Measurements from ENCODE around the gene NDUFB2.
"Not testable (repeated sequence)": the region's sequence is repeated elsewhere in the genome, so short reads cannot be mapped to it uniquely, and the experiment has no call there.

The NDUFB2 gene

GRCh38 chr7:140707132-140707531, 10.6 kb downstream of the NDUFB2 start:
- no peak for TF ChIP-seq CTCF (conservative IDR thresholded peaks at IDR 0.05; ENCODE audit: low read length)
- no peak for DNase-seq (ENCODE audit: low read depth)
- H3K4me3 ChIP-seq (ENCODE audit: low read length) = no peak overlapping the region

DNA sequence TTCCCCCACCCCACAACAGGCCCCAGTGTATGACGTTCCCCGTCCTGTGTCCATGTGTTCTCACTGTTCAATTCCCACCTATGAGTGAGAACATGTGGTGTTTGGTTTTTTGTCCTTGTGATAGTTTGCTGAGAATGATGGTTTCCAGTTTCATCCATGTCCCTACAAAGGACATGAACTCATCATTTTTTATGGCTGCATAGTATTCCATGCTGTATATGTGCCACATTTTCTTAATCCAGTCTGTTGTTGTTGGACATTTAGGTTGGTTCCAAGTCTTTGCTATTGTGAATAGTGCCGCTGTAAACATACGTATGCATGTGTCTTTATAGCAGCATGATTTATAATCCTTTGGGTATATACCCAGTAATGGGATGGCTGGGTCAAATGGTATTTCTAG, 12.3 kb downstream of the NDUFB2 start:
- not testable (repeated sequence) for H3K4me3 ChIP-seq (ENCODE audit: low read length); DNase-seq (ENCODE audit: low read depth)

DNA sequence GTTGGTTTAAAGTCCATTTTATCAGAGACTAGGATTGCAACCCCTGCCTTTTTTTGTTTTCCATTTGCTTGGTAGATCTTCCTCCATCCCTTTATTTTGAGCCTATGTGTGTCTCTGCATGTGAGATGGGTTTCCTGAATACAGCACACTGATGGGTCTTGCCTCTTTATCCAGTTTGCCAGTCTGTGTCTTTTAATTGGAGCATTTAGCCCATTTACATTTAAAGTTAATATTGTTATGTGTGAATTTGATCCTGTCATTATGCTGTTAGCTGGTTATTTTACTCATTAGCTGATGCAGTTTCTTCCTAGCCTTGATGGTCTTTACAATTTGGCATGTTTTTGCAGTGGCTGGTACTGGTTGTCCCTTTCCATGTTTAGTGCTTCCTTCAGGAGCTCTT, 15.9 kb downstream of the NDUFB2 start:
- not testable (repeated sequence) for DNase-seq (ENCODE audit: low read depth); H3K4me3 ChIP-seq (ENCODE audit: low read length)

DNA sequence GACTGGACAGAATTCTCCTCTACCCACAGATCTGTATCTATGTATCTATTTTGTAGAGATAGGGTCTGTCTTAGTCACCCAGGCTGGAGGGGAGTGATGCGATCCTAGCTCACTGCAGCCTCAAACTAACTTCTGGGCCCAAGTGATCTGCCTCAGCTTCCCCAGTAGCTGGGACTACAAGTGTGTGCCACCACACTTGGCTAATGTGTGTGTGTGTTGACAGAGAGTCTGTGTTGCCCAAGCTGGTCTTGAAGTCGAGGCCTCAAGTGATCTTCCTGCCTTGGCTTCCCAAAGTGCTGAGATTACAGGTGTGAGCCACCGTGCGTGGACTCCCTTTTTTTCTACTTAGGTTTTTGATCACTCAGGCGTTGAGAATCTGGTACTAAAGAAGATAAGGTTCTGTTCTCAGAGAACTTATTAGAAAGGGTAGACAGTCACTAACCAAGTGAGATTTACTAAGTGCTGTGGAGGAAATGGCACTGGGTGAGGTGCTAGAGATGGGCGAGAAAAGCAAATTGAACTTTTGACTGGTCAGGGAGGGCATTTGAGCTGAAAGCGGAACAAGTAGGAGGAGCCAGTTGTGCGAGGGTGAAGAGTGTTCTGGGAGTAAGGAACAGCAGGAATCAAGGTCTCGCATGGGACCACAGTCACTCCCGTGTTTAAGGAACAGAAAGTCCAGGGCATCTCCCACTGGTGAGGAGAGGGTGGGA, 18.0 kb downstream of the NDUFB2 start:
- no peak for TF ChIP-seq CTCF (conservative IDR thresholded peaks at IDR 0.05; ENCODE audit: low read length)
- no peak for DNase-seq (ENCODE audit: low read depth)
- H3K4me3 ChIP-seq (ENCODE audit: low read length) = no peak overlapping the region

DNA sequence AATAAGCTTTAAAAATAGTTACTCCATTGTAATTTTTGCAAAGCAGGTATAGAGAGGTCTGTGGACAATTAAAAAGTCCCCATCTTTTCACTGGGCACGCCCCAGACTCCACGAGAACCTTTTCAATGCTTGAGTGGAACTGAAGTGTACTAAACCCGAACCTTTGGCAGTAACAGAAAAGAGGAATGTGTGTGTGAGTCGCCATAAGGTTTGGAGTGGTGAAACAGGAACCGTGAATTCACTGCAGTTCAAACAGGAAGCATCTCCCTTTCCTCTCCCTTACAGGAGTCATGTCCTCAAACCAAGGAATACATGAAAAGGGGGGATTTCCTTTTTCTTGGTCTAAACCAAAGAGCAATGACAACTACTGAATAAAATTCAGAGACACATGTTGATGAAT, 23.2 kb downstream of the NDUFB2 start:
- no peak overlapping the region for H3K4me3 ChIP-seq (ENCODE audit: low read length)
- TF ChIP-seq CTCF (conservative IDR thresholded peaks at IDR 0.05; ENCODE audit: low read length) = no peak
- DNase-seq (ENCODE audit: low read depth) = peak; percentile 24

GRCh38 chr7:140722254-140722653, 25.7 kb downstream of the NDUFB2 start:
- H3K4me3 ChIP-seq (ENCODE audit: low read length) = no peak overlapping the region
- TF ChIP-seq CTCF (conservative IDR thresholded peaks at IDR 0.05; ENCODE audit: low read length) = no peak
- DNase-seq (ENCODE audit: low read depth) = no peak

GRCh38 chr7:140723006-140723405, 26.5 kb downstream of the NDUFB2 start:
- no peak overlapping the region for H3K4me3 ChIP-seq (ENCODE audit: low read length)
- DNase-seq (ENCODE audit: low read depth) = no peak
- TF ChIP-seq CTCF (conservative IDR thresholded peaks at IDR 0.05; ENCODE audit: low read length) = no peak

DNA sequence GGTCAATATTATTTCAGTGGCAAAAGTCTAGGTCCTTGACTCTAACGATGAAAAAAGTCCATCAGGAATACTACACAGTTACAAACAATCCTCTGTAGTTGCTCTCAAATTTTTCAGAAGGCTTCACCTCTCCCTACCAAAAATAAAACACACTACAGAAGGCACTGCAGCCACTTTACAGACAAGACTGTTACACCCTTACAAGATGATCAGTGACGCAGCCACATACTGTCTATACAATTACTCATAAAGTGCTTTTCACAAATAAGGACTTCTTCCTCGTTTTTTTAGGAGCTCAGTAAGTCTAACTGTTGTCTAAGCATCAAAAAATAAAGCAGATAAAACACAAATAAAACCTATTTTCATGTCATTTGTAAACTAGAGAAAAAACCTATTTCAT, 27.1 kb downstream of the NDUFB2 start:
- no peak overlapping the region for H3K4me3 ChIP-seq (ENCODE audit: low read length)
- no peak for DNase-seq (ENCODE audit: low read depth)
- TF ChIP-seq CTCF (conservative IDR thresholded peaks at IDR 0.05; ENCODE audit: low read length) = no peak
